Psoas muscle (tissue), 8 donors: ENCODE measurements around the gene ITPR3. TPM values are rescaled to one million over a fixed set of nuclear protein-coding genes. Genes with fewer than 3 reads are reported as not detected.
A peak's percentile ranks its signal among the peaks of the same experiment; 100 is the strongest.

Experiments used
- ATAC-seq, 4 donors: fragments of 200-7000 bp; cut with Tn5 transposase; one replicate each; pipeline ENCODE4 v1.9.1; 2020; ENCODE audit warnings: moderate library complexity in 3 of 4, mild to moderate bottlenecking in 2 of 4
- DNase-seq, 2 donors: peaks; one replicate each; pipeline ENCODE4 v3.0.0-alpha.2; 2020
- H3K27ac ChIP-seq: fragments of 200-600 bp; one replicate; pipeline ENCODE4 v1.8.0; 2022
- H3K27me3 ChIP-seq, 3 donors: fragments of 200-600 bp in 1 of 3; one replicate each; pipeline versions ENCODE4 v1.6.1 to v1.8.0; 2013 to 2022; ENCODE audit warnings: low read length in 2 of 3, mild to moderate bottlenecking in 2 of 3, moderate library complexity in 1 of 3; ENCODE audit not compliant: insufficient read depth in 3 of 3
- H3K36me3 ChIP-seq, 2 donors: fragments of 200-600 bp in 1 of 2; one replicate each; pipeline versions ENCODE4 v1.6.1 to v1.8.0; 2013 to 2022; ENCODE audit warnings: low read depth in 1 of 2, mild to moderate bottlenecking in 1 of 2, moderate library complexity in 1 of 2; ENCODE audit not compliant: insufficient read depth in 1 of 2
- H3K4me1 ChIP-seq: fragments of 200-600 bp; one replicate; pipeline ENCODE4 v1.8.0; 2022
- H3K4me3 ChIP-seq: fragments of 200-600 bp; one replicate; pipeline ENCODE4 v1.8.0; 2022; ENCODE audit warnings: mild to moderate bottlenecking
- H3K9me3 ChIP-seq: fragments of 200-600 bp; one replicate; pipeline ENCODE4 v1.8.0; 2022
- CTCF ChIP-seq: fragments of 200-600 bp; IDR thresholded peaks from one replicate; pipeline ENCODE4 v1.8.0; 2022; ENCODE audit warnings: antibody characterized with exemption
- WGBS, 3 donors: extraction: QIAGEN DNeasy Blood & Tissue Kit; methylation state at CpG; one replicate each; pipeline versions ENCODE4 v1.1.6 to v1.1.7; 2013; 5-methylcytosine and 5-hydroxymethylcytosine counted together
- intact Hi-C, 2 donors: fragments of 100-400 bp; cut with DNase I; formaldehyde crosslinking; loops; one replicate each; pipeline versions ENCODE4 v1.11.0 to v1.14.2; 2022
- polyA plus RNA-seq, 3 donors: library from polyadenylated mRNA; stranded (reverse); fragments of 200-250 nt; gene quantifications; one replicate each; pipeline ENCODE4 v1.2.3, GENCODE V29; 2013
- total RNA-seq, 4 donors: library from RNA; stranded (reverse); fragmentation: NEBNext Ultra II Directional in 2 of 4; extraction: Animal tissue kit (Norgen Biotek cat#: 25700) in 2 of 4; gene quantifications; one replicate each; pipeline versions ENCODE4 v1.2.1 to v1.2.4, GENCODE V29; 2021 to 2023
- donor health status: healthy with polysubstance abuse.
- donor health status: DM: no; HTN: no; CAD: no; lungs with moderate emphysema.
- donor health status: Bipolar disorder and iron deficiency.
- donor health status: healthy.
- donor health status: DM: yes; HTN: yes; CAD: no.
- donor health status: DM: no; HTN: no; CAD: no.
- donor health status: DM: no; HTN: no; CAD: no.
- donor health status: DM: yes; HTN: yes; CAD: no.

The ITPR3 gene
- total and polyA plus RNA-seq, 7 donors = 1.9 to 7.4 (median 3.8) TPM

- Histone ChIP-seq H3K4me3 (no peak overlapping the region), H3K36me3 (peaks cover 0 to 40% of the 10 kb centered on the region in 2 donors), H3K9me3 (no peaks in the 10 kb centered on the region), H3K27ac (no peak overlapping the region), H3K27me3 (no peaks in the 10 kb centered on the region), H3K4me1 (peaks cover 24% of the 10 kb centered on the region)
- no peak for TF ChIP-seq CTCF
- intact Hi-C loops = no loop called here
- WGBS, 3 donors = 81 to 95% (median 93%) methylated on average over 12 of the region's 12 CpGs
- no peak for DNase-seq
- ATAC-seq = no peak
Measured at GRCh38 chr6:33689148-33689494, 68.0 kb downstream of the ITPR3 start.

- no peak for ATAC-seq
- intact Hi-C loops = no loop called here
- peak in 1 of 2 donors; percentile 44 for DNase-seq
Measured at GRCh38 chr6:33689879-33690278, 68.8 kb downstream of the ITPR3 start.

GRCh38 chr6:33690766-33691165 lies 69.6 kb downstream of the ITPR3 start:
- intact Hi-C loops = no loop called here
- peaks cover 39% of the 10 kb centered on the region for H3K4me1 ChIP-seq
- peaks cover 0 to 36% of the 10 kb centered on the region in 2 donors for H3K36me3 ChIP-seq

More at GRCh38 chr6:33689879-33690278, 68.8 kb downstream of the ITPR3 start:
- peaks cover 0 to 37% of the 10 kb centered on the region in 2 donors for H3K36me3 ChIP-seq
- H3K9me3 ChIP-seq = no peaks in the 10 kb centered on the region
- 89 to 96% (median 92%) methylated on average over 10 of the region's 10 CpGs for WGBS, 3 donors
- H3K4me3 ChIP-seq = no peak overlapping the region
- H3K27ac ChIP-seq = no peak overlapping the region
- H3K27me3 ChIP-seq = no peaks in the 10 kb centered on the region
- no peak for TF ChIP-seq CTCF
- H3K4me1 ChIP-seq = peaks cover 30% of the 10 kb centered on the region

GRCh38 chr6:33691456-33692077 lies 70.4 kb downstream of the ITPR3 start:
- H3K4me3 ChIP-seq = no peak overlapping the region
- ATAC-seq = no peak
- no peaks in the 10 kb centered on the region for H3K9me3 ChIP-seq
- H3K36me3 ChIP-seq = peaks cover 0 to 36% of the 10 kb centered on the region in 2 donors
- peak in 1 of 2 donors; percentile 48 for DNase-seq
- peak overlapping the region; percentile 81 for H3K27ac ChIP-seq
- H3K27me3 ChIP-seq = no peaks in the 10 kb centered on the region
- H3K4me1 ChIP-seq = peaks cover 47% of the 10 kb centered on the region
- intact Hi-C loops = no loop called here
- WGBS, 3 donors = 86 to 94% (median 92%) methylated on average over 15 of the region's 15 CpGs
- TF ChIP-seq CTCF = no peak

More at GRCh38 chr6:33690766-33691165, 69.6 kb downstream of the ITPR3 start:
- TF ChIP-seq CTCF = no peak
- Histone ChIP-seq H3K27me3 (no peaks in the 10 kb centered on the region), H3K4me3 (no peak overlapping the region), H3K9me3 (no peaks in the 10 kb centered on the region), H3K27ac (no peak overlapping the region)
- WGBS, 3 donors = 89 to 93% (median 90%) methylated on average over 13 of the region's 13 CpGs
- DNase-seq (peak in 1 of 2 donors; percentile 37), ATAC-seq (no peak)
